CD4-positive, CD25-positive, alpha-beta regulatory T cell (primary cell): ENCODE measurements around the gene GFRA1. TPM values are rescaled to one million over a fixed set of nuclear protein-coding genes. Genes with fewer than 3 reads are reported as not detected.
"Not testable (repeated sequence)": the region's sequence is repeated elsewhere in the genome, so short reads cannot be mapped to it uniquely, and the experiment has no call there.

Source experiments
- ATAC-seq, 2 donors: fragments of 150-1000 bp; cut with Tn5 transposase; one replicate each; pipeline ENCODE4 v1.10.0; 2021; ENCODE audit warnings: low read depth in 2 of 2, moderate number of reproducible peaks in 2 of 2, moderate library complexity in 1 of 2
- DNase-seq, 3 donors: peaks; one replicate each; pipeline versions ENCODE4 v3.0.0 to v3.0.0-alpha.2; 2012 to 2022; ENCODE audit warnings: mixed read lengths in 1 of 3
- H3K27ac ChIP-seq: one replicate; pipeline ENCODE4 v1.7.0; 2013; ENCODE audit warnings: mild to moderate bottlenecking, low read length; ENCODE audit not compliant: insufficient read depth, poor library complexity, severe bottlenecking
- H3K27me3 ChIP-seq: one replicate; pipeline ENCODE4 v1.7.0; 2013; ENCODE audit warnings: low read length; ENCODE audit not compliant: control insufficient read depth, insufficient read depth
- H3K36me3 ChIP-seq: one replicate; pipeline ENCODE4 v1.7.0; 2013; ENCODE audit warnings: mild to moderate bottlenecking, low read length, moderate library complexity; ENCODE audit not compliant: control insufficient read depth, insufficient read depth
- H3K4me1 ChIP-seq: 2 replicates; pipeline ENCODE4 v1.7.0; 2013; ENCODE audit warnings: mild to moderate bottlenecking, low read length; ENCODE audit not compliant: insufficient read depth, control insufficient read depth, poor library complexity, severe bottlenecking
- H3K4me3 ChIP-seq: one replicate; pipeline ENCODE4 v1.7.0; 2013; ENCODE audit warnings: low read depth, mild to moderate bottlenecking, low read length, moderate library complexity
- H3K9me3 ChIP-seq, 2 experiments: 1 replicate in 1 of 2; 2 replicates in 1 of 2; pipeline ENCODE4 v1.7.0; 2013; ENCODE audit warnings: low read length in 2 of 2, mild to moderate bottlenecking in 1 of 2, moderate library complexity in 1 of 2; ENCODE audit not compliant: control insufficient read depth in 2 of 2
- H3K27ac Mint-ChIP-seq, 3 donors: one replicate each; pipeline ENCODE4 v1.8.0; 2020 to 2022; ENCODE audit warnings: mild to moderate bottlenecking in 3 of 3, mixed read lengths in 3 of 3, moderate library complexity in 2 of 3
- H3K27me3 Mint-ChIP-seq: one replicate; pipeline ENCODE4 v1.8.0; 2022; ENCODE audit warnings: mild to moderate bottlenecking, mixed read lengths
- H3K36me3 Mint-ChIP-seq: one replicate; pipeline ENCODE4 v1.8.0; 2020; ENCODE audit warnings: mixed read lengths
- H3K4me1 Mint-ChIP-seq, 4 donors: one replicate each; pipeline ENCODE4 v1.8.0; 2020 to 2022; ENCODE audit warnings: mixed read lengths in 4 of 4, mild to moderate bottlenecking in 1 of 4
- H3K4me3 Mint-ChIP-seq, 4 donors: one replicate each; pipeline ENCODE4 v1.8.0; 2020 to 2022; ENCODE audit warnings: mild to moderate bottlenecking in 4 of 4, mixed read lengths in 4 of 4, moderate library complexity in 3 of 4
- H3K9me3 Mint-ChIP-seq, 7 donors: one replicate each; pipeline ENCODE4 v1.8.0; 2020 to 2022; ENCODE audit warnings: mixed read lengths in 7 of 7, mild to moderate bottlenecking in 3 of 7, moderate library complexity in 2 of 7
- polyA plus RNA-seq, 4 donors: library from polyadenylated mRNA; unstranded; fragments of 300-500 nt; fragmentation: Illumina TruSeq; gene quantifications; one replicate each; pipeline ENCODE4 v1.2.3, GENCODE V29; 2021
- total RNA-seq: library from RNA; stranded (reverse); gene quantifications from one replicate; pipeline ENCODE4 v1.2.3, GENCODE V29; 2022

Gene GFRA1
- total and polyA plus RNA-seq, 5 donors from 2014 or later, result not detected

DNA sequence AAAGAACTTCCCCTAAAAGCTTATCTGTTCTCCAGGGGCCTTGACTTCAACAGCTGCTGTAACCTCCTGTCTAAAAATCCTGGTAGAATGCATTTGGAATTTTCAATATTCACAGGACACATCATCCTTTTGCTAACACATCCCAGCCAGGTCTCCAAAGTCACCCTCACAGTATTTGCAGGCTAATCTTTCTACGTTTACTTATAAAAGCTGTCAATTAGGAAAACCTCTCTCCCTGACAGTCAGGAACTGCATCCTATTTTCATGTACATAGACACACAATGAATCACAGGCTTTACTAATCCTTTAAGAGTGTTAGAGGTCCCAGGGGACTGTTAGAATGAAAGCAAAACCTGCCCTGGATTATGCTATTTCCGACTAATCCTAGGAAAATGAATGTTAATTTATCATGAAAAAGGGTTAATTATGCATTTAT, 102.2 kb downstream of the GFRA1 start:
- Mint-ChIP-seq H3K27ac (no peak overlapping the region), H3K4me3 (no peak overlapping the region), H3K4me1 (no peaks in the 10 kb centered on the region), H3K27me3 (no peaks in the 10 kb centered on the region), H3K36me3 (no peaks in the 10 kb centered on the region), H3K9me3 (peaks cover 0 to 5% (median 2%) of the 10 kb centered on the region in 7 donors)
- Histone ChIP-seq H3K4me3 (no peak overlapping the region), H3K27me3 (no peaks in the 10 kb centered on the region), H3K4me1 (no peaks in the 10 kb centered on the region), H3K36me3 (no peaks in the 10 kb centered on the region), H3K27ac (no peak overlapping the region), H3K9me3 (no peaks in the 10 kb centered on the region)
- DNase-seq (no peak), ATAC-seq (no peak)

DNA sequence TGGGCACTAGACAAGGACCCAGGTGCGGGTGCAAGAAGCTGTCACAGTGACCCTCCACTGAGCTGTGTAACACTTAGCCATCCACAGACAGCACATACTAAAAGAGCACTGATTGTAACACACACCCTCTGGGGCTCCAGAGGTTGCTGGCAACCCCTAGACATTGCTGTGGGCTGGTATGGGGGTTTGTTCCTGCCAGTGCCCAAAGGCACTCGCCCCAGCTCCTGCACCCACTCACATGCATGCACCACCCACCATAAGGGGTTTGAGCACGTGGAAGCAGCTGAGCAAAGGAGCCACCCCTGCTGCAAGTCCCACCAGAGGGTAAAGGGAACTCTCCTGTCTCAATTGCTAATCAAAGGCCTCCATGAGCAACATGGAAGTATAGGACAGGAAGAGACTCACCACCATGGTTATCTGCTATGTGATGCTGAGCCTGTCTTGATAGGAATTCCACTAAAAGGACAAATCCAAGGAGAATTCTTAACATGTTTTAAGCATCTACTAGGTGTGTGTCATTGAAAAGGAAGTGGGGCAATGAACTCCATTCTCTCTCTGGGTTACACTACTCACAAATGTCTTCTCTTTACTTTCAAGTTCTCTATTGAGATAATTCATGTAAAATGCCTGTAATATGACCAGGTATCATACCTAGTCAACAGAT, 103.1 kb downstream of the GFRA1 start:
- Mint-ChIP-seq H3K27ac (no peak overlapping the region), H3K36me3 (no peaks in the 10 kb centered on the region), H3K9me3 (peaks cover 0 to 5% (median 2%) of the 10 kb centered on the region in 7 donors), H3K27me3 (no peaks in the 10 kb centered on the region), H3K4me1 (no peaks in the 10 kb centered on the region), H3K4me3 (no peak overlapping the region)
- no peaks in the 10 kb centered on the region for H3K4me1 ChIP-seq
- DNase-seq, result no peak
- no peaks in the 10 kb centered on the region for H3K9me3 ChIP-seq
- ATAC-seq, result no peak
- H3K27me3 ChIP-seq, result no peaks in the 10 kb centered on the region
- no peaks in the 10 kb centered on the region for H3K36me3 ChIP-seq
- no peak overlapping the region for H3K4me3 ChIP-seq
- no peak overlapping the region for H3K27ac ChIP-seq

DNA sequence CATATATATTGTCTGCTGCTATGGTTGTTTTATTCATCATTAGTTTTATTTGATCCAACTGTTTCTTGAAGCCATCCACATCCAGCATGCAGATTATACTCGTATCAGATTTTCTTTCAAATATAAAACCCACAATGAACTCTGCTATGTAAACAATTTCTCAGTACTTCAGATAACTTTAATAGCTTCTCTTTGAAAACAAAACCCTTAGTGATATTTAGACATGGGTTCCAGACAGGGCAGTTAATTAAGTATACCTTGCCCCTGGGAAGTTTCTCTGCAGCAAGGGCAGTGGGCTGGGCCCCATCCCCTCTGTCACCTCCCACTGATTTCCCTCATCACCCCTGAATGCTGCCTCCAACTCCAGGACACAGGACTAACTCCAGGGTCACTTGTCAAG, 104.3 kb downstream of the GFRA1 start:
- no peaks in the 10 kb centered on the region for H3K36me3 ChIP-seq
- H3K9me3 ChIP-seq, result no peaks in the 10 kb centered on the region
- Mint-ChIP-seq H3K4me1 (no peaks in the 10 kb centered on the region), H3K36me3 (no peaks in the 10 kb centered on the region), H3K27ac (no peak overlapping the region), H3K27me3 (no peaks in the 10 kb centered on the region), H3K9me3 (peaks cover 0 to 5% (median 2%) of the 10 kb centered on the region in 7 donors), H3K4me3 (no peak overlapping the region)
- no peak for DNase-seq
- H3K27me3 ChIP-seq, result no peaks in the 10 kb centered on the region
- no peak overlapping the region for H3K4me3 ChIP-seq
- H3K27ac ChIP-seq, result no peak overlapping the region
- ATAC-seq, result no peak
- no peaks in the 10 kb centered on the region for H3K4me1 ChIP-seq

DNA sequence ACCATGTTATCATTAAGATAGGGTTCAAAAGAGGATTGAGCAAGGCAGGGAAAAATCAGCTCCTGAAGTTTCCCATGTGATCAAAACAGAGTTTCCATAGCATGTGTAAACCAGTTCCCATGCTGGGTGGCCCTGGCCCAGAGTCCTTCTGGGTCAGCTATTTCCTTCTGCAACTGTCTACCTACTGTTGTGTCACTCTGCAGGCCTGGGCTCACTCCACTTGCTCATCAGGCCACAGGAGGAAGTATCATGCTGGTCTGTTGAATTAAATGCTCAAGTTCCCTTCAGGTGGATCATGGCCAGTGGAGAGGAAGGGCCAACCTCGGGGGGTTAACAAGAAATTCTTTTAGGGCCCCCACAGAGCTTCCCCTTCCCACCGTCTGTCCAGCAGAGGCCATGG, 104.7 kb downstream of the GFRA1 start:
- ATAC-seq (no peak), DNase-seq (no peak)
- Histone ChIP-seq H3K27ac (no peak overlapping the region), H3K9me3 (no peaks in the 10 kb centered on the region), H3K36me3 (no peaks in the 10 kb centered on the region), H3K4me1 (no peaks in the 10 kb centered on the region), H3K4me3 (no peak overlapping the region), H3K27me3 (no peaks in the 10 kb centered on the region)
- Mint-ChIP-seq H3K9me3 (peaks cover 0 to 5% (median 2%) of the 10 kb centered on the region in 7 donors), H3K27ac (no peak overlapping the region), H3K36me3 (no peaks in the 10 kb centered on the region), H3K4me3 (no peak overlapping the region), H3K4me1 (no peaks in the 10 kb centered on the region), H3K27me3 (no peaks in the 10 kb centered on the region)

DNA sequence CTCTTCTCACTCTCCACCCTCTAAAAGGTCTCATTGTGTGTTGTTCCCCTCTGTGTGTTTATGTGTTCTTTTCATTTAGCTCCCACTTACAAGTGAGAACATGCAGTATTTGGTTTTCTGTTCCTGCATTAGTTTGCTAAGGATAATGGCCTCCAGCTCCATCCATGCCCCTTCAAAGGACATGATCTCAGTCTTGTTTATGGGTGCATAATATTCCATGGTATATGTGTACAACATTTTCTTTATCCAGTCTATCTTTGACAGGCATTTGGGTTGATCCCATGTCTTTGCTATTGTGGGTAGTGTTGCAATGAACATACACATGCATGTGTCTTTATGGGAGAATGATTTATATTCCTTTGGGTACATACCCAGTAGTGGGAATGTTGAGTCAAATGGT, 107.1 kb downstream of the GFRA1 start:
- H3K4me3 Mint-ChIP-seq, DNase-seq, H3K36me3 ChIP-seq, H3K27me3 Mint-ChIP-seq, H3K9me3 ChIP-seq, H3K4me1 ChIP-seq, H3K27ac ChIP-seq, ATAC-seq, H3K36me3 Mint-ChIP-seq, H3K4me3 ChIP-seq, H3K9me3 Mint-ChIP-seq, H3K4me1 Mint-ChIP-seq, H3K27ac Mint-ChIP-seq, H3K27me3 ChIP-seq: not testable (repeated sequence)

DNA sequence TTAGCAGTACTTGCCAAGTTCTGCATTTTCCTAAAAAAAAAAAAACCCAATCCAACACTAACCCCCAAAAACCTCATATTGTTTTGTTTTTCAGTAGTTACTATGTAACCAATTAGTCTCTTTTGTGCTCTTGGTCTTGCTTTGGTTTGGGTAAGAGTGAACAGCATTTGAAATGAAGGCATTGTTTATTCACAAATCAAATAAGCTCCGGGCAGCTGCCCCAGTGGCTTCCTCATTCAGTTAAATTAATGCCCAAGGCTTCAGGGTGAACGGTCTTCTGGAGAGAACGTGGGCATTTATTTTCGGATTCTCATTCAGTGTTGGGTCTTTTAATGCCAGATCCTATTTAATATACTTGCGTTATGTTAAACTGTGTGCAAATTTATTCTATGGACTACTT, 108.7 kb downstream of the GFRA1 start:
- Histone ChIP-seq H3K27me3 (no peaks in the 10 kb centered on the region), H3K9me3 (no peaks in the 10 kb centered on the region), H3K27ac (no peak overlapping the region), H3K4me1 (no peaks in the 10 kb centered on the region), H3K36me3 (no peaks in the 10 kb centered on the region), H3K4me3 (no peak overlapping the region)
- H3K27me3 Mint-ChIP-seq, result no peaks in the 10 kb centered on the region
- H3K4me1 Mint-ChIP-seq, result no peaks in the 10 kb centered on the region
- no peak overlapping the region for H3K27ac Mint-ChIP-seq
- H3K4me3 Mint-ChIP-seq, result no peak overlapping the region
- DNase-seq (no peak), ATAC-seq (no peak)
- no peaks in the 10 kb centered on the region for H3K36me3 Mint-ChIP-seq
- peaks cover 0 to 5% (median 2%) of the 10 kb centered on the region in 7 donors for H3K9me3 Mint-ChIP-seq

DNA sequence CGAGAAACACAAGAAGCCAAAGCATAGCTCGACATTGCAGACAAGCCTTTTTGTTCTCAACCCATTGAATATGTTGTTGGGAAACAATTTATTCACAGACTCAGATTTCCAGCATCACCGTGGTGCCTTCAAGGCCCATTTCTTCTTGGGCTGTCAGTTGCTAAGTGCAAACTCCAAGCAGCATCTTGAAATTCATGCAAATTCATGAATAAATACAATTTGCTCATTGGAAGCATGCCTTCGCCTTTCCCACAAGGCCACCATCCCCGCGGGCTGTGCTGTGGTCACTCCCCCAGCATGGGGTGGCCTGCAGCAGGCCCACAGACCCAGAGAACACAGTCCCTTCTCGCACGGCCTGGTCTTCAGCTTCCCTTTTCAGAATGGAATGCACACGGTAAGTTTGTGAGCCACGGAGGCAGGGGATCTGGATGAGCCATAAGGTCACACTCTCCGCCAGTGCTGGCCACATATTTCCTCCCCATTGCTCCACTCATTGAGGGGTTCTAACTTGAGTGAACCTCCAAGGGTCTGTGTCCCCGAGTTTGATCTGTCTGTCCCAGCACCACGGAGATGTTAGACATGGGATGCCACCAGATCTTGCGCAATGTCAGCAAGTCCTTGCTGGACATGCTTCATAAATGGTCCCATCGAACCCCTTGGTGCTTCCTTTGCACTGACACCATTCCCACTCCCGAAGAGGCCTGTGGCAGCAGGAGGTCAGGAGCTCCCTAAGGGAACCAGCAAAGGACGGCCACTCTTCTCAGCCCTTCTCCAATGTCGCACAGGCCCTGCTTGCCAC, 109.5 kb downstream of the GFRA1 start:
- H3K36me3 ChIP-seq, result no peaks in the 10 kb centered on the region
- no peak for ATAC-seq
- H3K9me3 Mint-ChIP-seq, result peaks cover 0 to 5% (median 2%) of the 10 kb centered on the region in 7 donors
- no peak for DNase-seq
- H3K4me1 ChIP-seq, result no peaks in the 10 kb centered on the region
- H3K9me3 ChIP-seq, result no peaks in the 10 kb centered on the region
- H3K27ac Mint-ChIP-seq, result no peak overlapping the region
- H3K27me3 Mint-ChIP-seq, result no peaks in the 10 kb centered on the region
- no peak overlapping the region for H3K4me3 ChIP-seq
- no peaks in the 10 kb centered on the region for H3K27me3 ChIP-seq
- no peaks in the 10 kb centered on the region for H3K36me3 Mint-ChIP-seq
- H3K4me1 Mint-ChIP-seq, result no peaks in the 10 kb centered on the region
- no peak overlapping the region for H3K4me3 Mint-ChIP-seq
- no peak overlapping the region for H3K27ac ChIP-seq

DNA sequence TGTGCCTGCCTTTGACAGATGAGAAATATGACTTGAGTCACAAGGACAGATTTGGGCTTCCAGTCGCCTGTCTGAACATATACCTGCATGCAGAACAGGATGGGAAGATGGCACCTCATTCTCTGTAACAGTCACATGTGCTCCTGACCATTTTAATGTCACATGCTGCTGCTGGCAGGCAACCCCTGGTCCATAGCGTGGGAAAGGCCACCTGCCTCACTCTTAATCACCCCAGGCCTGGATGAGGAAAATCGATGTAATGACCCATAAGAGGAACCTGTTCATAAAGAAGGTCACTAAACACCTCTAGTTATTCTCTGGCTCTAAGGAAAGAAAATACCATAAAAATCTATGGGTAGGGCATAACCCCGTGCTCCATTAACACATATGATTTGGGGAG, 110.2 kb downstream of the GFRA1 start:
- peaks cover 0 to 5% (median 2%) of the 10 kb centered on the region in 7 donors for H3K9me3 Mint-ChIP-seq
- DNase-seq, result no peak
- ATAC-seq, result no peak

More for the DNA sequence above, 110.2 kb downstream of the GFRA1 start:
- no peaks in the 10 kb centered on the region for H3K4me1 Mint-ChIP-seq
- Histone ChIP-seq H3K36me3 (no peaks in the 10 kb centered on the region), H3K4me1 (no peaks in the 10 kb centered on the region), H3K4me3 (no peak overlapping the region), H3K27ac (no peak overlapping the region), H3K27me3 (no peaks in the 10 kb centered on the region), H3K9me3 (no peaks in the 10 kb centered on the region)
- no peak overlapping the region for H3K27ac Mint-ChIP-seq
- H3K27me3 Mint-ChIP-seq, result no peaks in the 10 kb centered on the region
- H3K36me3 Mint-ChIP-seq, result no peaks in the 10 kb centered on the region
- no peak overlapping the region for H3K4me3 Mint-ChIP-seq
